NCI-H146 treated with DMSO at 0.1 percent for 48 hours (cell line): ENCODE measurements around the gene OPHN1.

Experiments
- DNase-seq: peaks from one replicate; lab custom pipeline; 2025; ENCODE audit not compliant: unreplicated experiment; lab: John Stamatoyannopoulos, UW

The OPHN1 gene

DNA sequence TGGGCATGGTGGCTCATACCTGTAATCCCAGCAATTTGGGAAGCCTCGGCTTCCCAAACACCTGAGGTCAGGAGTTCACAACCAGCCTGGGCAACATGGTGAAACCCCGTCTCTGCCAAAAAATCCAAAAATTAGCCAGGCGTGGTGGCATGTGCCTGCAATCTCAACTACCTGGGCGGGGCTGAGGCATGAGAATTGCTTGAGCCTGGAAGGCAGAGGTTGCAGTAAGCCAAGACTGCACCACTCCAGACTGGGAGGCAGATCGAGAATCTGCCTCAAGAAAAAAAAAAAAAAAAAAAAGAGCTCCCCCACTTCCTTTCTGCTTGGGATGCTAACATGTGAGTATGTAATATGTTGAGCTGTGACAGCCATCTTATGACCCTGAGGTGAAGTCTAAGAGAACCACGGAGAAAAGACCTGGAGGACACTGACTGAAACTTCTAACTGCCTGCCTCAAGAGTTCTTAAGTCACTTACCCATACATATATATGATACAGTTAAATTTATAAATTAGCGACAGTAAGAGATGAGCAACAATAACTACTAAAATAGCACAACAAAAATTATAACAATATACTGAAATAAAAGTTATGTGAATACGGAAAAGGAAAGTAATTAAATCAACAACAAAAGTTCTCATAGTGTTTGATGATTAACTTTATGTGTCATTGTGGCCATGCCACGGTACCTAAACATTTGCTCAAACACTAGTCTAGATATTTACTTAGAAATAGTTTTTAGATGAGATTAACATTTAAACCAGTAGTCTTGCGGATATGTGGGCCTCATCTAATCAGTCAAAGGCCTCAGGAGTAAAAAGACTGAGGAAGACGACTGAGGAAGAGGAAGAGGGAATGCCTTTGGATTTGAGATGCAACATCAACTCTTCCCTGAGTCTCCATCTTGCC is 178.3 kb downstream of the OPHN1 start:
- no peak for DNase-seq

DNA sequence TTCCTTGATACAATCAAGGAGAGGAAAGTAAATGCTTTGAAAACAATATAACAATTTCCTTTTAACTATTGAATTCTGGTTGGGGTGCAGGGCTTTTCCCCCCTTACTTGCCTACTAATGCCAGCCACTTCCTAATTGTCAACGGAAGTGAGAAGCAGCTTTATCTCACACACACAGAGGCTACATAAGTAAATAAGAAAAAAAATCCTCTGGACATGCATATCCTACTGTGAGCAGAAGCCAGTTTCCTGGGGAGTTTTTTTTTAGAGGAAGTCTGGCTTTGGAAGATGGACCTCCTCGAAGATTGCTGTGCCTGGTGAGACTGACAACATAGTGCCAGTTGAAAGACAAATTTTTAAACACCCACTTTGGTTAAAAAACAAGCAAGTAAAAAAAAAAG is 180.6 kb downstream of the OPHN1 start:
- DNase-seq: no peak

DNA sequence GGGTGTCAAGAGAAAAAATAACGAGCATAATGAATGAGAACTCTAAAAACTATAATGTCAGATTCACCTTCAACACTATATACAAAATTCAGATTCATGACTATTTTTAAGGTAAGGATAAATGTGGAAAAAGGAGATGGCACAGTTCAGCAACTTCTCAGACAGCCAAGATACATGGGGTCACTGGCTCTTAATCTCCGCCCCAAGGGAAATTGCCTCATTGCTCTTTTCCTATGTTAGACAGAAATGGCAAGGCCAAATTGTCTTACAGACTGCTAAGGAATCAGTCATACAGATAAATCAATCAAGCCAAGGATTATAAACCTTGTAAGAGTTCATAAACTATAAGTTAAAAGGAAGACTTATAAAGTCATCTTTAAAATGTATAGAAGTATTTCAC is 183.4 kb downstream of the OPHN1 start:
- DNase-seq: no peak

DNA sequence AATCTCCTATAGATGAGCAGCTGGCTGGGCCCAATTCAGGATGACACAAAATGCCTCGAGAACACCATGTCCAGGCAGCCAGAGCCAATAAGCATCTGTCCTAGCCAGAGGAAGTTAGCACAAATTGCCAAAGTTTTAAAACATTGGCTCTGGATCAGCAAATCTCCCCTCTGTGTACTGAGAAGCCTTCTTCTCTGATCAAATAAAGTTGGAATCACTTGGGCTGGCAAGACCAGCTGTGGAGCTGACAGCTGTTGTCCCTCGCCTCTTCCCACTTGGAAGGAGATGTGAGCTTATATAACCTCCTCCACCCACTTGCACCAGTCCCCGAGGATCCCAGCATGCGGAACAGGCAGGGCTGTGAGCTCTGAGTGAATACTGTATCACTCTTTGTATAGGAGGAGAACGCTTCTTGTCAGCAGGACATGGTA is 183.9 kb downstream of the OPHN1 start:
- DNase-seq: no peak

DNA sequence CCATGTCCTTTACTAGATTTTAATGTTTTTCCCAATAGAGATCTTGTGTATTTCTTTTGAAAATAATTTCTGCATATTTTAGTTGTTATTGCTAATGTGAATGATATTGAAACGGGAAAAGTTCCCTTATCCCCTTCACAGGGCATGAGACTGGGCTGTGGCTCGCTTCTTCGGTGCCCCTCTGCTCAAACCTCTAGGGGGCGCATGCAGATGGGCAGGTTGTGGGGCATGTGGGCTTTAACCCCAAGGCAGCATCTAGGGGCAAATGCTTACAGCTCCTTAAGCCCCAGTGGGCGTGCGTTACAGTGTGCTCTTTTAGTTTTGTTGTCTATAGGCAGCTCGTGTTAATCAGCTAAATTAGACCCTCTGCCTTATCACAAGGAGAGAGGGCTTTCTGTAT is 194.7 kb downstream of the OPHN1 start:
- DNase-seq: no peak

DNA sequence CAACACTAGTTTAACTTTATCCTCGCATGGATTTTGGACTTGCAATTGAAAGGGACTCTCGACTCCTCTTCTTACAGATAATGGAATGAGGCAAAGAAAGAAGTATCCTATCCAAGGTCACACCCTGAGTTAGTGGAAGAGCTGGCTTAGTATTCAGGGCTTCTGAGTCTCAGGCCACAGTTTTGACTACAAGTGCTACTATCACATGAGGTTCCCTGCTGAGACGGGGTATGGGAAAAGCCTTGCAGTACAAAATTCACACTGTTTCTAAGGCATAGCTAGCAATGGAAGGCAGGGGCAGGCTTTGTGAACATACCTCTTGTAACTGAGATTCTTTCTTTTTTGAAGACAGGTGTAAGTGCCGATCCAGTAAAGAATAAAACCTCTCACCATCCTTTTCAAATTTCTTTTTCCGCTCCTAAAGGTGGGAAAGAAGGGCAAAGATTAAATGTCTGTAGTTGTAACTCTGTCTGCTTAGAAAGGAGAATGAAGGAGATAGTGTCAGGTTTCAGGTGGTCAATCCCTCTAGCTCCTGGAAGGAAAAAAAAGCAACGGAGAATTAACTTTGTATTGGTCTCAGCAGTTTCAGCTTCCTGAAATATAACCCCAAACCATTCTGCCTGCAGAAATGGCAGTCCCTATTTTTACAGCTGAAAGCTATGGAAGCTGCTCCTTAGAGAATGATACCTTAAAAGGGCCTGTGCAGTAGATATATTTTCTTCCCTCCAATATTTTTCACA is 199.0 kb downstream of the OPHN1 start:
- no peak for DNase-seq

DNA sequence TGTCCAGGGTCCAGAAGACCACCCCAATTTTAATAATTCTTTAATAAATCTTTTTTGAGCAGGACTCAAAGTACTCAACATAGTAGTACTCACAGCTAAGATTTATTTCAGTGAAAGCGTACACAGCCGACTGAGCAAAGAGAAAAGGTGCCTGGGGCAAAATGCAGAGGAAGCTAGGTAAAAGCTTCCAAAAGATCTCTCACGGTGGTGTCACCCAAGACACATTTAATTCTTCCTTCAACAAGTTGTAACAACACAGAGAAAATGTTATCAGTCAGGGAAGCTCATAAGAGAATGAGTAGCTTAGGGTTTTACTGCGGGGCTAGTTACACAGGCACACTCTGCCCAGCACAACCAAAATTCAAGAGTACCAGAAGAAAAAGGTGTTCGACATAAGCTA is 201.1 kb downstream of the OPHN1 start:
- no peak for DNase-seq

DNA sequence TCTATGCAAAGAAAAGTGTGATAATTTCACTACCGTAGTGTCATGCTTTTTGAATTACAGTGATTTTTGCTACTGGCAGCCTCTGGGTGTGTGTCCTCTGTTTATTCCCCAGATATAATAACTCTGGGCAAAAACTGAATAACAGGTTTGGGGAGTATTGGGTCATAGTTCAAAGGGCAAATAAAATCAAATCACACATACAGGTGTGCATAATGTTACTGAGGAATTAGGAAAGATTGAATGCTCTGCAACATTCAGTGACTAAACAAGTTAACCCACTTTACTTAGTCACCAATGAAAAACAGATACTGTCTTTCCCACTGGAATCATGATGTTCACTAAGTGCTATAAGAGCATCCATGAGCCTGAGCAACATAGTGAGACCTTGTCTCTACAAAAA is 224.3 kb downstream of the OPHN1 start:
- DNase-seq: no peak

DNA sequence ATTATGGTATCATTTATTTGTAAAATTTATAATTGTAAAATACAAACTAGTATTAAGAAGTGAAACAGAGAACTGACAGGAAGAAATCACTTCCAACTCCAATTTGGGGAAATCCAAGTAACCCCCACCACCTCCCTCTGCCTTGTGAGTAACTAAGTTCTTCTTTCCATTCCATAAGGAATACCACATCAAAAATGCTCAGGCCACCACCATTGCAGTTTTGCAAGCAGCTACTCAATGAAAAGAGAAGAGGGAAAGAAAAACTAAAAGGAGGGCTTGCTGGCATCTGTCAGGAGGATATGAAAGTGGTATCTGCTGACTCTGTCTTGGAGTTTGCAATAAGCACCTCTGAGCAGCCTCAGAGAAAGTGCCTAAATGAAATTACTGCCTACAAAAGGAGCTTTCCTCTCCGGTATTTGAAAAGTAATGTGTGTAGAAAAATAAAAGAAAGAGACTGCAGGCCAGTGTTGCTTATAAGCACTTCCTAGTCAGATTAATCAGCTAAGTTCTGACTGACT is 228.7 kb downstream of the OPHN1 start:
- DNase-seq: no peak

DNA sequence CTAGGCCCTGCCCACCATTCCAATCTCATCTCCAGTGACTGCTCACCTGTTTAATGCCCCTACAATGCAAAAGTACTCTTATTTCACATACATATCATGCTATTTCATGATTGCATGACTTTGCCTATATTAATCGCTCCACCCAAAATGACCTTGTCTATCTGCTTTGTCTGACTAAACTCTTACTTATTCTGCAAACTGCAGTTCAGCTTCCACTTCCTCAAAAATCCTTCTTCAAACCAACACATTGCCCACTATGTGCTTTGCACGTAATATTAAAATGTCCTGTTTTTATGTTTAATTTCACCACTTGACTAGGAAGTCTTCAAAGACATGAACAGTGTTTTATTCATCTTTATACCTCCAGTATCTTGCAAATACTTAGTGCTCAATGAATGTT is 229.6 kb downstream of the OPHN1 start:
- no peak for DNase-seq

DNA sequence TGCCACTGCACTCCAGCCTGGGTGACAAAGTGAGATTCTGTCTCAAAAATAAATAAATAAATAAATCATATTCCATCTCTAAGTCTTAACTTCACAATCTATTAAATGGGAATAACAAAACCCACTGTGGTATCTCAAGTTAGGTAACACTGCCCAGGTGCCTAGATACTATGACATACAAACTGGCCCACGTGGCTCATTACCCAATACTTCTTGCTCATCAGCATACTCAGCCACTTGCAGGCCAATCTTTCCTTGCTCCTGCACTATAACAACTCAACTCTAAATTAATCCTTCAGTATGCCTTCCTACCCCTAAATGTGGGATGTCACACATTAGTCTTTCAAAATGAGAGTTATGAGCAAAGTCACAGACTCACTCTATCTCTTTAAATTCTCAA is 230.1 kb downstream of the OPHN1 start:
- no peak for DNase-seq

DNA sequence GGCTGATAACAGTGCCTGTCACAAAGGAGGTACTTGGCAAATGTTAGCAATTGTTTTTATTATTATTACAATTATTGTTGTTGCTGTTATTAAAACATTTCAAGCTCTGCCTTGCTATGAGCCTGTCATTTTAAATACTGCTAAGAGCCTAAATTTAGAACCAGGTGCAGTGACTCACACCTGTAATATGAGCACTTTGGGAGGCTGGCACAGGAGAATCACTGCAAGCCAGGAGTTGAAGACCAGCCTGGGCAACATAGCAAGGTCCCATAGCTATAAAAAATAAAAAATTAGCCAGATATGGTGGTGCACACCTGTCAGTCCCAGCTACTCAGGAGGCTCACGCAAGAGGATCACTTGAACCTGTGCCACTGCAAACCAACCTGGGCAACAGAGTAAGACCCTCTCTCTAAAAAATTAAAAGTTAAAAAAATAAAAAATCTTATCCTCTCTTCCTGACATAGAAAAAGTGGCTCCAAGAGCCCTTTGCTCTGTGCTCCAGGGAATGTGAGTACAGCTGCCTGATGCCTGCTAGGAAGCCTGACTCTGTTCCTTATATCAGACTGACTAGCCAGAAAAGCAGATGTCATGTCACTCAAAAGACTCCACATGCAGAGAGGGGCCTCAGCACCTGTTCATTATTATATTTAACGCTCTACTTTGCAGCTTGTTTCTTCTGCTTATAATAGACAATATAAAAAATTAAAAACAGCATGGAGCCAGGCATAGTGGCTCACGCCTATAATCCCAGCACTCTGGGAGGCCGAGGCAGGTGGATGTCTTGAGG is 234.0 kb downstream of the OPHN1 start:
- DNase-seq: no peak

DNA sequence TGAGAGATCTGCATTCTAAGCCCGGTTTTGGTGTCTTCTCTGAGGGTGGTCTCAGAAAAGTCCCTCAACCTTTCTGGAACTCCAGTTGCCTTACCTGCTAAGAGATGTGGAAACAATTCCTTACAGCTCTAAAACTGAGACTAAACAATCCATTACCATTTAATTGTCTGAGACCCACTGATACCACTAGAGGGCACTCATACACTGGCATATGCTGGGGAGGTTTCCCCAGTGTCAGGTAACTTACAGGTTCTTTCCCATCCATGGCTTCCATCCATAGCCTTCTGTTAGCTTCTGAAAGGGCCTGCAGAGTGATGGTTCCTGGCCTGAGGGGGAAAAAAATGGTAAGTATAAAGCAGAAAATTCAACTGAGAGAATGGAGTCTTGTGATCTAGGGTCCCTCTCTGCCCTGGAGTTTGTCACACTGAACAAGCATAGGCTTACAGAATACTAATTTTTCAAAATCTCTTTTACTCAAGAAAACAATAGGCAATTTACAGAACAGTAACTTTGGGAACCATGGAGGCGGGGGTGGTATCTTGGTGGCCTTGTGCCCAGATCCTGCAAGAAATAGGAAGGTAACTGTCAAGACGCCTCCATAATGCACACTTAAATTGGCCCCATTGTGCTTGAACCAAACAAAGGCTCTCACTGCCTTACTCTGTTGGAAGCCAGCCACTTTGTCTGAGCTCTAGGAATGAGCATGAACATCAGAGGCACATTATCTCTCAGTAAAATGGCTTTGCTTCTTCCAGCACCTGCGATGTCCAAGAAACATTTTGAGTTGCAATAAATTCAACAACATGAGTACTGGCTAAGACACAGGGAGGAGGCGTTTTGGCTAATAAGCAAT is 236.1 kb downstream of the OPHN1 start:
- DNase-seq: peak; percentile 9

DNA sequence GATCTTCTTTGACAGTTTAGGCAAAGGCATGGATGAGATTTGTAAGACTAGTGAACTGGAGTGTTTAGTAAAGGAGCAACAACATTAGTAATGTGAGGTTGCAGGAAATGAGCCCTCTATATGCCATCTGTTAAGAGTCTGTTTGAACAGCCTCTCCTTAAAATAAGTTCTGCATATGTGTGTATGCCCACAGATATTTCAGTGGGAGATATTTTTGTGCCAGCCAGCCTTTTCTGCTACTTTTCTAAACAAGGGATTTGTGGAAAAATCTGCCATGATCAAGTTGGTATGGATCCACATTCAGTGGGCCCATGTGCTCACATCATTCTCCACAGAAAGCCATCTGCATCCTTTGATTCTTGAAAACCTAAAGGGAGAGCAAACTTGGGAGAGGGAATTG is 237.7 kb downstream of the OPHN1 start:
- no peak for DNase-seq

DNA sequence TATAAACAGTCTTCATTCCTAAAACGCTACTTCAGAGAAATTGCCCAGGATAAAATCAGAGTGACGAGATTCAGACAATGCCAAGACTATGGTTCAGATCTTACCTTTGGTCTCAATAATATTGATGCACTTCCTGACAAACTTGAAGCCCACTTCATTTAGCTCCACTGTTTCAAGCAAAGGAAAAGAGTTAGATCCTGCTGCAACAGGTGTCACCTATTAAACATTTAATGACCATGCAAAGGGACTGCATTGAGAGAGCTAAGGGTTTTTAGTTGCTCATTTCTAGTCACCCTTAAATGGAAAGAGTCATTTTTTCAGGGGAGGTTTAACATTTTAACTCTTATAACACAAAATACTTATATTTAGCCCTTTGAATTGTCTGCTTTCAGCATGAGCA is 239.5 kb downstream of the OPHN1 start:
- no peak for DNase-seq

DNA sequence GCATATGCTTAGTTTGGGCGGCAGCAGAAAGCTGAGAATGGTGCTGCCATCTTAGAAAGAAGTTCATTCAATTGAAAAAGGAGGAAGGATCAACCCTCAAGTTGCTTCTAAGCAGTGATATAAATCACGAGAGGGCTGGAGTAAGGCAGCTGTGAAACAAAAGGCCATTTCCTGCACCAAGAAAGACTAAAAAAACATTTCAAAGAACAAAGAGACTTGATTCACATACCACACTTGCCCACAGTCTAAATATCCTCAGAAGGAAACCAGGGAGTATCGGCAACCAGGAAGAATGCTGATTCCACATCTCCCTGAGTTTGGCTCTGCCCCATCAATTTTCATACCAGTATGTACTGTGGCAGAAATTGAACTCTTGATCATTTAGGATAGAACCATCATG is 240.1 kb downstream of the OPHN1 start:
- no peak for DNase-seq

DNA sequence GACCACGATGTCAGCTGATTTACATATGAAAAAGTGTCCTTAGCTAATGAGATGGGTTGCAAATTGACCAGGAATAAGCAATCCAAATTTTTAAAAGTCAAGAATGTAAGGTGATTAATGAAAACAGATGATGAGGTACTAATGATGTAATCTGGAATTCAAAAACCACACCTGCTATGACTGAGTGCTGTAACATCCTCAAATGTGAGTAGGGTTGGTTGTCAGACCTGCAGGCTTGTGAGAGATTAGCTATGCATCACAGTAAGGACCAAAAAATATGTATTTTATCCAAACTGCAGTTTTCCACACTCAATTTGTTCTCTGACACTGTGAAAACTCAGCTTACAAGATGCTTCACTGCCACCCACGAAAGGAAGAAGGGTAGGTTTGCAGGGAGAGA is 242.5 kb downstream of the OPHN1 start:
- no peak for DNase-seq

DNA sequence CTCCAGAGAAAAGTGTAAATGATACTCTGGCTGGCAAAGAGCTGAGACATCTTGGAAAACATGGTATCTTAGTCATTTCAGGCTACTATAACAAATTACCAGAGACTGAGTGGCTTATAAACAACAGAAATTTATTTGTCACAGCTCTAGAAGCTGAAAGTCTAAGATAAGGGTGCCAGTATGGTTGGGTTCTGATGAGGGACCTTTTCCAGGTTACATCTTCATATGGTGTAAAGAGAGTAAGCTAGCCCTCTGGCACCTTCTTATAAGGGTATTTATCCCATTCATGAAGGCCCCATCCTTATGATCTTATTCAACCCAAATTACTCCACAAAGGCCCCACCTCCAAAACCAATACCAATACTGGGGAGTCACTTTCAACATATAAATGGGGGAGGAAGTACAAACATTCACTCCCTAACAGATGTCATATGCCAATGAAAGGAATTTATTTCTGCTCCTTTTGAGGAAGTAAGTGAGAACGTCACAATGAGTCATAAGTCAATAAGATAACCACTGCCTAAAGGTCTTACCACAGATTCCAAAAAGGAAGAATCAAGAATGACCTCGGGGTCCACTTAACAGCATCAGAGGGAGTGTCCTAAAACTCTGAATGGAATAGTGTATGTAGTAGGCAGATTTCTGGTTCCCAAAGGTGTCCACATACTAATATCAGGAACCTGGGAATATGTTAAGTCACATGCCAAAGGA is 246.6 kb downstream of the OPHN1 start:
- no peak for DNase-seq

DNA sequence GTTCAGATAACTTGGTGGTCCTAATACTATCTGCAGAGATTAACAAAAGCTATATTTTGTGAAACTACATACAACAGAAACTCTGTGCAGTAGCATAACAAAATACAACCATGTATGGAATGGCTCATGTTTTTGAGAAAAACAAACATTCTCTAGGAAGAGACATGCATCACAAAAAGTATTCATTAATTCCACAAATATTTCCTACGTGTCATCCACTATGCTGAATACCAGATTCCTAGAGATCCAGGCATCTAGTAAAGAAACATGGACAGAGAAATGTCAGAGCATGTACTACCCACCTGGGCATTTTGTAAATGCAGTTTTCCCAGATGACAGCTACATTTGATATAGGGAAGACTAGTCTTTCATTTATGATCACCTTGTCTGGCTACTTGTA is 248.1 kb downstream of the OPHN1 start:
- DNase-seq: no peak
